Measurements from ENCODE around the gene NOS1.

GRCh38 chr12:117243488-117243887, 117.9 kb downstream of the NOS1 start:
- TF ChIP-seq CTCF (IDR thresholded peaks at IDR 0.05 in 4 of 5, conservative IDR thresholded peaks at IDR 0.05 in 1 of 5) (no peak), POLR2A (IDR thresholded peaks at IDR 0.05) (no peak)
